ENCODE results near the gene RPS6KL1.
A peak's percentile ranks its signal among the peaks of the same experiment; 100 is the strongest.
"Not testable (repeated sequence)": the region's sequence is repeated elsewhere in the genome, so short reads cannot be mapped to it uniquely, and the experiment has no call there.

RPS6KL1 gene

DNA sequence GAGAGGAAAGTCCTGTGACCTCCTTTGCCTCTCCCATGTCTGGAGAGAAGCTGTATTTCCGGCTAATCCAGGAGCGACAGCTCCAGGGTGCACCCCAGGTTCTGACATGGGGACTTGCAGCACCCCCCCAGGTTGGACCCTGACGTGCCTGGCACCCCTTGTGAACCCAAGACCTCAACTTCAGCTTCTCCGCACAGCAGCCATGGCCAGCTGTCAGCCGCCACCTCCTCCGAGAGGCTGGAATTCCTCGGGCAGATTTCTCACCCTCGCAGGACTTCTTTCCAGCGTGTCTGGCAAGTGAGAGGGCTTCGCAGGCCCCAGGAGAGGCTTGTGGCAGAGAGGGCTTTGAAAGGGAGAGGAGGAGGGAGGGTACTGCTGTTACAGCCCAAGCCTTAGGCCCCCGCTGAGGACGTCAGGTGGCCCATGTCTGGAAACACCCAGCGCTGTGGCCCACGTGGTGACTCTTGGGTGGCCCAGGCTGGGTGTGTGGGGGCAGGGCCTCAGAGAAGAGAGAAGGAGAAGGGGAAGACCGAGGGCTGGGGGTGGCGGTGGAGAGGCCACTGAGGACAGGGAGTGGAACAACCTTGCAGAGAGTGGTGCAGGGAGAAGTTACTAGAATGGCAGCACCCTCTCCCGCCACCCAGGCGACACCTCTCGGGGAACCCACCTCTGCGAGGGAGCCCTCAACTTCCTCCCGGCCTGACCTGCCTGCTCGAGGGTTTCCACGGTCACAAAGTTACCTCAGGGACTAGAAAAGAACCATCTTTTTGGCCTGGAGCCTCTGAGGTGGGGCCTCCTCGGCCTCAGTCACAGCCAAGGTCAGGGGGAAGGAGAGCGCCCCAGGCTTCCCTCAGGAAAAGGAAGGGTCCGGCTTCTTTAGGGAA lies 11.7 kb upstream of the RPS6KL1 start:
- no peak for DNase-seq (ENCODE audit: low spot score)

DNA sequence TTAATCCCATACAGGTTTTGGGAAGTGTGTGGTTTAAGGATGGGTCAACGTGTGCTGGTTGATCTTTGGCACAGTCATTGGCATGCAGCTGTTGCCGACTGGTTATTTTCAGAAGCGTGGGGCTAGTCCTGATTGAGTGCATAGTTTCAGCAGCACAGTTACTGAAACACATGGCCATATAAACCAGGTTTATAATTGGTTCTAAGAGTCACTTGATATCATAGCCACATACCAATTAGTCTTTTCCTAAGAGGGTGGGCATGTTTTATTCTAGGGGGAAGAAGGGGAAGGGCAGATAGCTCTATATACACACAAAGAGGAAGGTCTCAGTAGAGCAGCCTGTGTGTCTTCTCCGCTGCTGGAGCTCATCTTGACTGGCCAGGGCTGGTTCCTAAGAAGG lies 11.0 kb upstream of the RPS6KL1 start:
- DNase-seq (ENCODE audit: low spot score): no peak

- not testable (repeated sequence) for DNase-seq (ENCODE audit: low spot score)
Measured at GRCh38 chr14:74932936-74933335, 9.9 kb upstream of the RPS6KL1 start.

- no peak for DNase-seq (ENCODE audit: low spot score)
Measured at GRCh38 chr14:74932401-74932901, 9.4 kb upstream of the RPS6KL1 start.

- not testable (repeated sequence) for DNase-seq (ENCODE audit: low spot score)
Measured at GRCh38 chr14:74931744-74932143, 8.7 kb upstream of the RPS6KL1 start.

- DNase-seq (ENCODE audit: low spot score): no peak
Measured at GRCh38 chr14:74929242-74929641, 6.2 kb upstream of the RPS6KL1 start.

DNA sequence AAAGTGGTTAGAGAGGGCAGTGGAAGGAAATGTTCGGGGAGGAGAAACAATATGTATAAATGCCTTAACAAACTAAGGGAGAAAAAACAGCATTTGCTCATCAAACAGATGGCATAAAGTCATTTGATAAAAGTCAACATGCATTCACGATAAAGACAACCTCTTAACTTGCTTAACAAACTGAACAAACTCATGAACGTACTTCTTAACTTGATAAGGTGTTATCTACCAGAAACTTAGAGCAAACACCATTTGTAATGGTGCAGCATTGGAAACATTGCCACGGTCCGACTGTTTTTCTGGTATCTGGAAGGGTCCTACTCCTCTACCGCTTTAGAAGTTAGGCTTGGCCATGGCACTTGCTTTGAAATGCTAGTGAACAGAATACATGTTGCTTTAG lies 4.2 kb upstream of the RPS6KL1 start:
- DNase-seq (ENCODE audit: low spot score): no peak

- DNase-seq (ENCODE audit: low spot score): no peak
Measured at GRCh38 chr14:74924061-74924460, 1.0 kb upstream of the RPS6KL1 start.

DNA sequence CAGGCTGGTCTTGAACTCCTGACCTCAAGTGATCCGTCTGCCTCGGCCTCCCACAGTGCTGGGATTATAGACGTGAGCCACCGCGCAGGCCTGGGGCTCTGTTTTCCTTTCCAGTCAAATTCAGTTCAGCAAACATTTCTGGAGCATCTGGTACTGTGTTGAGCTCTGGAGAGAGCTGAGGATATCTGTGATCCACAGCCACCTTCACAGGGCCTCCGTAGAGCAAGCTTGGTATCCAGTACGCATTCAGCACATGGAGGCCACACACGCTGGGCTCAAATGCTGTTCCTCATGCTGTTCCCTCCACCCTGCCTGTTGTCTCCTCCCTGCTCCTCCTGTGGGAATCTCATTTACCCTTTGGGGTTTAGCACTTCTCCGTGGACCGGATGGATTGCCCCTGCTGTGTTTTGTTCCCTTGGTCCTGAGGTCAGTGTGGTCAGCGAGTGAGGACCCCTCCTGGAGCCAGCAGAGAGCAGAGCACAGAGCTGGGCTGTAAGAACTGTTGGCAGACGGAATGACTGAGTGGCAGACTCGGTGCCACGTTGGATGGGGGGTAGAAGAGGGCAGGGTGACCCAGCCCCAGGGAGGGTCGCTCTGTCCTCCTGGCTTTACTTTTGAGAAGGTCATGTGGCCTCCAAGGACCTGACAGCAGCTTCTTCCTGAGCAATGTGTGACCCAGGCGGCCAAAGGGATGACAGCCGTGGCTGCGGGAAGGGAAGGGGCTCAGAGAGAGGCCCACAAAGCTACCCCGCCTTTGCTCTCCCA lies 891 bp downstream of the RPS6KL1 start:
- no peak for DNase-seq (ENCODE audit: low spot score)

DNA sequence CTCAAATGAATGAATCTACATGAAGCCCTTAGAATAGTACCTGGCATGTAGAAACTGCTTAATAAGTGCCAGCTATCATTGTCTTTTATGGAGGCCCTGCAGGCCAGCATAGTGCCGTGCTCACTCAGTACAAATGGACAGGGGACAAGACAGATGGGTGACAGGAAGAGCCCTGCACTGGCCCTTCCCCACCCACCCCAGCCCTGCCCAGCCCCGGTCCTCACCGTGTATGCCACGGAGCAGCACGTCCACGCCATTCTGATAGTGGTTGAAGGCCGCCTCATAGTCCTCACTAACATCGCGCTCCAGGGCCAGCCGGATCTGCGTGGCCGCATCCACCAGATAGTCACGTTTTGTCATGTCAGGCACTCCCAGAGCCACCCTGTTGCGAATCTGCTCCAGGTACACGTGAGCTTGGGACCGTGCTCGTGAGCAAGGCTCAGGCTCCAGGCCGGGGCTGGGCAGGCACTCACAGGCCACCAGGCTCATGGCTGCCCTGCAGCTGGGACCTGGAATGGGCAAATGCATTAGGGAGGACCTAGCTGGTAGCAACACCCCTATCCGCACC lies 1.9 kb downstream of the RPS6KL1 start:
- no peak for DNase-seq (ENCODE audit: low spot score)

DNA sequence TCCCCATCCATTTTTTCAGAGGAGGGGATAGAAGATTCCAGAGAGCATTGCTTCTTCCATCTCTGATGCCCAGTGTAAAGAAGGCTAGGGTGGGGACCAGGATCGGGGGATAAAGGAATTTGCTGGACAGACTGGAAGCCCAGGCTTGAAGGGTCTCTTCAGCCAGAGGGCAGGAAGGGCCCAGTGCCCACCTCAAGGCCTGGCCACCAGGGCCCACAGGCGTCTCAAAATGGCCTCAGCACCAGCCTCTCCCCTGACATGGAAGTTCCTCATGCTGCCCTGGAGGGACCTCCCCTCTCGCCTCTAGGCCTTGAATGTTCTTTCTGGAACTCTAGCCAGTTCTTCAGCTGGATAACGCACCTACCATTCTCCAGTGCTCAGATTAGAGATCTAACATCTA lies 2.8 kb downstream of the RPS6KL1 start:
- DNase-seq (ENCODE audit: low spot score): no peak

DNA sequence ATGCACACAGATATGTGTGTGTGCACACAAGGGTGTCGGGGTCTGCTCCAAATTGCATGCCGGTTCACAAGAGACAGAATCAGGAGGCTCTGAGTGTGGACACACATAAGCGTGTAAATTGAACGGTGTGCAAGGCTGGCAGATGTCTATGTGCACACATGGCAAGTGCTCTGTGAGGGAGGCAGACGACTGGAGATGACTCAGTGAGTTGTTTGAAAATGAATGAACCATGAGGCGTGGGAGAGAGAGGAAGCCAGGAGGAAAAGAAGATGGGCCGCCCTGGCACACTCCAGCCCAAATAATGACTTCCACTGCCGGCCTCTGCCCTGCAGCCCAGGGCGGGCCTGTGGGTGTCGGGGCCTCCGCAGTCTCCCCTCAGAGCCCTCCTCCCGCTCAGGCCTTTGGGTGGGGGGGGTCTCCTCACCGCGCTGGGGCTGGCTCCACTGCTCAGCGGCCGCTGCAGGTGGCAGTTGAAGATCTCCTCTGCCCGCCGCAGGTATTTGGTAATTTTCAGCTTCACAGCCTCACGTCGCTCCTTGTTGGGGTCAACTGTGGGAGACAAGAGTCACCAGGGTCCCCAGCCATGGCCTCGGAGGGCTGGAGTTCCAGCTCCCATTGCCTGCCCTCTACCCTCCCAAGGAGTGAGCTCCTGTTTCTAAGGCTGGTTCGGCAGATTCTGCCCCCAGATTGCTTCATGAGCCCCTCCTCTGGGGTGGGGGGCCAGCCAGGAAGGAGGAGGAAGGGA lies 3.5 kb downstream of the RPS6KL1 start:
- peak; percentile 16 for DNase-seq (ENCODE audit: low spot score)

GRCh38 chr14:74918380-74918779 lies 4.7 kb downstream of the RPS6KL1 start:
- DNase-seq (ENCODE audit: low spot score): no peak

DNA sequence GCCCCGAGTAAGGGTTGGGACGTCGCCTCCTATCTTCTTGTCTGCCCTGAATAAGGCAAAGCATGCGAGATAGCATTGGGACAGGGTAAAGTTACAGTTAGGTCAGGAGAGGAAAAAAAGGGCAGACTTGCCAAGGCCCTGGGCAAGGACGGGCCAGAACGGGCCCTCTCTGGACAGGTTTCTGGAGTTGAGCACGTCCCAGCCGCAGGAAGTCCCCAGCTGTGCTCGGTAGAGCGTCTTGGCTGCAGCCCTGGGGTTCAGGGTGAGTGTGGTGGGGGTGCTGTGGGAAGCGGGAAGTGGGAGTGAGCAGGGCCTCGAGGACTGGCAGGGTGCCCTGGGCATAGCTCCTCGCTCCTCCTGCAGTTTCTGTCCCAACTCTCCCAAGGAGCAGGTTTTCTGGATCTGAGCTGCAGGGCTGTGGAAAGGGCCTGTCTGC lies 5.4 kb downstream of the RPS6KL1 start:
- DNase-seq (ENCODE audit: low spot score): no peak

- no peak for DNase-seq (ENCODE audit: low spot score)
Measured at GRCh38 chr14:74917178-74917543, 5.9 kb downstream of the RPS6KL1 start.

GRCh38 chr14:74915826-74916225 lies 7.2 kb downstream of the RPS6KL1 start:
- no peak for DNase-seq (ENCODE audit: low spot score)

- DNase-seq (ENCODE audit: low spot score): no peak
Measured at GRCh38 chr14:74915426-74915825, 7.6 kb downstream of the RPS6KL1 start.

DNA sequence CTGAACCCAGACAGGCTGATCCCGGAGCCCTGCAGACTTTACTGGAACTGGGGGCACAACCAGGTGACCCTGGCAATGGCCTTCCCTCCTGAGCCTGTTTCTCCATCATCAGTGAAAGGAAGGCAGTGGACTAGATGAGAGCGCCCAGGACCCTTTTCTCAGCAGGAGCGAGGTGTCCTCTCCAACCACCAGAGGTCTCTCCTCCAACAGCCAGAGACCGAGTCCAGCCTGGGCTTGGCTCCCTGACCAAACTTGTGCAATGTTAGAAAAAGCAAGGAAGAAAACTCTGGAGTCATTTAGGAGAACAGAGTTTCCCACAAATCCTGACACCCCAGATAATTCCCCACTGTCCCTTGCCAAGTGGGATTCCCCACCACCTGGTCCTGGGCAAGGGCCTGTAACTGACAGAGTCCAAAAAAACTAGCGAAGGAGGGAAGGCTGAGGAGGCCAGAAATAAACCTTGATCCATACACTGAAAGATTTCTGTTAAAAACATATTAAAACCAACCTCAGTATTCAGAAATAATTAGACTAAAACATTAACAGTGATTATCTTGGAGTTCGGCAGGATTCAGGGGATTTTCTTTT lies 9.0 kb downstream of the RPS6KL1 start:
- DNase-seq (ENCODE audit: low spot score): peak; percentile 50

GRCh38 chr14:74913393-74913910 lies 9.6 kb downstream of the RPS6KL1 start:
- DNase-seq (ENCODE audit: low spot score): no peak

DNA sequence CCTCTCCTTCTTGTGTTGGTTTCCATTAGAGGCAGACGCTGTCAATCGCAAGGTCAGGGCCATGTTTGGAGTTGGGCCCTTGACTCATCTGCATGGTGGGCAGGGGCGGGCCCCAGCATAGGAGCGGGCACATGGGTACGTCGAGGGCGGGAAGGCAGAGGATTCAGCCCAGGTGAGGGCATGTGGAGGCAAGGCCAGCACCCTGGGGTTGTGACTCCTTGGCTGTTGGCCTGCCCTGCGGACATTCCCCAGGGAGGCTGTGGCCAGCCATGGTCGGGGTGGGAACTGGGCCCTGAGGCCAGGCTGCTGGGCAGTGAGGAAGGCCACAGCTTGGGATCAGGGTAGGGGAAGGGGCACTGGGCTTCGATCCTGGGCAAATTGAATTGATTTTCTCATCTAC lies 10.3 kb downstream of the RPS6KL1 start:
- DNase-seq (ENCODE audit: low spot score): no peak

GRCh38 chr14:74912111-74912510 lies 10.9 kb downstream of the RPS6KL1 start:
- no peak for DNase-seq (ENCODE audit: low spot score)
